Breast epithelium (tissue), 3 donors: ENCODE data around the gene SLC1A5.

ENCODE experiments used
- CTCF ChIP-seq, 3 donors: fragments of 450-650 bp; IDR thresholded peaks; one replicate each; pipeline ENCODE4 v1.5.1; 2016 to 2017; ENCODE audit warnings: antibody characterized with exemption in 3 of 3, mild to moderate bottlenecking in 3 of 3, moderate library complexity in 3 of 3
- POLR2A ChIP-seq: fragments of 450-650 bp; IDR thresholded peaks from one replicate; pipeline ENCODE4 v1.6.1; 2016; ENCODE audit warnings: antibody characterized with exemption, mild to moderate bottlenecking, moderate library complexity
- POLR2AphosphoS5 ChIP-seq, 3 donors: sonication (generic); formaldehyde crosslinking; IDR thresholded peaks; one replicate each; pipeline ENCODE4 v1.6.1; 2017; ENCODE audit warnings: antibody characterized with exemption in 3 of 3

DNA sequence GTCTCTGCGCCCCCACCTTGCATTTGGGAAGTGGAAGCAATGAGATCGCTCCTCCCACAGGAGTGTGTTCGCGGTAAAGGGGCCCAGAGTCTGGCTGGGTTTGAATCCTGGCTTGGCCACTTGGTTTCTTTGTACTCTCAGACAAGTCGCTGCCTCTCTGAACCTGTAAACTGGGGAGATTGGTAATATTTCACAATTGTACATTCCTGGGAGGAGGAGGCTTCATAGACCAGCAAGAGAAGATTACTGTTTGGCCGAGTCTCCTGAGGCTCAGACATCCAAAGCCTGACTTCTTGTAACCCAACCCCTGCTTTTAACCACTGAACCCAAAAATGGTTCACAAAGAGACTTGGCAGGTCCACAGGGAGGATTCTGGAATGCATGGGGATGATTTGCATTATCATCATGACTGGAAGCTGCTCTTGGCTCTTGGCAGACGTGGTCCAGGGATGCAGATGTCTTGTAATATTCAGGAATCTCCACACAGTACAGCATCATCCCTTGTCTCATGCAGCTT is 28.5 kb downstream of the SLC1A5 start:
- TF ChIP-seq CTCF (IDR thresholded peaks at IDR 0.05) (no peak), POLR2A (no peak), POLR2AphosphoS5 (IDR thresholded peaks at IDR 0.05) (peak; percentile 47 to 74 (median 60))
